Right renal cortex interstitium (tissue), 3 donors: ENCODE results near the gene TROAP. TPM values are rescaled to one million over a fixed set of nuclear protein-coding genes. Genes with fewer than 3 reads are reported as not detected.
"Not testable (repeated sequence)": the region's sequence is repeated elsewhere in the genome, so short reads cannot be mapped to it uniquely, and the experiment has no call there.

Source experiments
- DNase-seq, 3 donors: peaks; one replicate each; pipeline ENCODE4 v3.0.0-alpha.2; 2013; ENCODE audit warnings: low read depth in 3 of 3, low spot score in 2 of 3
- polyA plus RNA-seq, 3 donors: library from polyadenylated mRNA; unstranded; fragments of 120-200 nt; gene quantifications; one replicate each; pipeline ENCODE4 v1.2.1, GENCODE V29; 2013; ENCODE audit not compliant: insufficient read length in 3 of 3

Gene TROAP
- polyA plus RNA-seq, 3 donors, result 16.1 to 18.2 (median 17.6) TPM

- no peak for DNase-seq
These were observed 4.8 kb downstream of the TROAP start for GRCh38 chr12:49327887-49328286.

GRCh38 chr12:49328816-49329215 lies 5.8 kb downstream of the TROAP start:
- no peak for DNase-seq

- DNase-seq, result no peak
These were observed 7.1 kb downstream of the TROAP start for GRCh38 chr12:49330032-49330619.

- DNase-seq, result no peak
These were observed 7.8 kb downstream of the TROAP start for GRCh38 chr12:49330631-49331379.

- no peak for DNase-seq
These were observed 8.5 kb downstream of the TROAP start for GRCh38 chr12:49331380-49332222.

GRCh38 chr12:49332441-49332861 lies 9.4 kb downstream of the TROAP start:
- DNase-seq, result no peak

- no peak for DNase-seq
These were observed 9.9 kb downstream of the TROAP start for GRCh38 chr12:49332891-49333371.

- DNase-seq, result not testable (repeated sequence)
These were observed 10.7 kb downstream of the TROAP start for GRCh38 chr12:49333778-49334177.

GRCh38 chr12:49334226-49334625 lies 11.2 kb downstream of the TROAP start:
- no peak for DNase-seq

GRCh38 chr12:49334681-49335080 lies 11.6 kb downstream of the TROAP start:
- no peak for DNase-seq

GRCh38 chr12:49335118-49335954 lies 12.3 kb downstream of the TROAP start:
- DNase-seq, result no peak

- DNase-seq, result no peak
These were observed 13.0 kb downstream of the TROAP start for GRCh38 chr12:49335955-49336644.

- no peak for DNase-seq
These were observed 13.9 kb downstream of the TROAP start, which contains the start of gene C1QL4 for GRCh38 chr12:49336645-49337584. TSS of gene C1QL4 (minus strand) at chr12:49337188. CDS start at chr12:49336477, 711 bp downstream.

GRCh38 chr12:49338830-49339463 lies 15.9 kb downstream of the TROAP start:
- DNase-seq, result no peak

GRCh38 chr12:49339464-49339861 lies 16.4 kb downstream of the TROAP start:
- no peak for DNase-seq

- DNase-seq, result no peak
These were observed 17.2 kb downstream of the TROAP start for GRCh38 chr12:49340095-49340870.
